GM08714 (cell line): ENCODE results near the gene URB1.
"Not testable (repeated sequence)": the region's sequence is repeated elsewhere in the genome, so short reads cannot be mapped to it uniquely, and the experiment has no call there.

Source experiments
- H3K4me3 ChIP-seq: fragments of 200-500 bp; sonication (Bioruptor generic); 2 replicates; pipeline ENCODE4 v1.5.1; 2014; ENCODE audit warnings: mild to moderate bottlenecking, low read length, inconsistent platforms
- ZNF274 ChIP-seq: IDR thresholded peaks from 2 replicates; pipeline ENCODE4 v1.6.1; 2012; ENCODE audit warnings: mild to moderate bottlenecking, low read depth, low read length

URB1 gene, protein sequence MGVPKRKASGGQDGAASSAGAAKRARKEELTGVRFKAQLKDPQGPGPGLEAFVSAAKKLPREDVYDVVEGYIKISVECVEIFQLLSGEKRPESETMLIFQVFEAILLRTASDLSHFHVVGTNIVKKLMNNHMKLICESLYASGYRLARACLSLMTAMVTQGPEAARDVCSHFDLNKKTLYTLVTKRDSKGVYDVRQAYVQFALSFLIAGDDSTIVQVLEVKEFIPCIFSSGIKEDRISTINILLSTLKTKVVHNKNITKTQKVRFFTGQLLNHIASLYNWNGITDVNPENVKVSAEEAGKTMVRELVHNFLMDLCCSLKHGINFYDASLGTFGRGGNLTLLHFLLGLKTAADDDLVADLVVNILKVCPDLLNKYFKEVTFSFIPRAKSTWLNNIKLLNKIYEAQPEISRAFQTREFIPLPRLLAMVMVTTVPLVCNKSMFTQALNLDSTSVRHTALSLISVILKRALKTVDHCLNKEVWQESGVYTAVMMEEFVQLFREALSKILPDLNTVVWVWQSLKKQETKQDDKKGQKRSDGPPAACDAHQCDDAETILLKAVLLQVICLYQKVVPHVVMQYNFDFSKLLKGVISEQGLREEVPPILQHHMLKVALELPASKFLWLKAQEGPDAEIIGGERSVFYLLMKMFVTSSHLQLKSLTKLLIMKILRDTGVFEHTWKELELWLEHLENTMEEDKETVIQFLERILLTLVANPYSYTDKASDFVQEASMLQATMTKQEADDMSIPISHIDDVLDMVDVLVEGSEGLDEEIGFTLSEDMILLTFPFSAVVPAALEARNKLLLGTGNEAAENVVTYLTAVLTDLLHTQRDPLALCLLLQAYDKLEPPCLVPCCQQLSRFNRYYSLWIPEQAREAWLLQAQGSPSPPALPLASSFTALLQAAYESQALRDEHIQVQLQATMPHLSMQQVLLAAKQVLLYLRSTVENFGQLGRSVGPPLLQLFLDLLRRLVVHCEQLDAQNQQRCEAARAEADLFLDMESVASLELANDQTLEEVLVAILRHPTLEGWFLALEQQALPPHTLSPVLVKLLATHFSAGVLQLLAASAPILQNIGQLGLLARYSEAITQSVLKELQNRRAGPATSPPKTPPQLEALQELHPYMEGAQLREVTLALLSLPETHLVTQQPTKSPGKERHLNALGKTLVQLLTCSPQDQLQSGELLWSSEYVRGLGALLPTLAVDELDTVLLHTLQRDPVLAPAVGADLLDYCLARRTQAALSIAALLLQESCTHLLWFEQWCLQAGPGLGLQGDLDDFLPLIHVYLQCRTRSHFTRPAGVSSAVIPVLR (N-terminal part only)

GRCh38 chr21:32392880-32393676 is at the start of gene URB1:
URB1 (minus strand) TSS chr21:32393012; CDS start chr21:32392910, 102 bp downstream.
- TF ChIP-seq ZNF274: no peak
- peak within 1 kb of the TSS; percentile 98 for H3K4me3 ChIP-seq

DNA sequence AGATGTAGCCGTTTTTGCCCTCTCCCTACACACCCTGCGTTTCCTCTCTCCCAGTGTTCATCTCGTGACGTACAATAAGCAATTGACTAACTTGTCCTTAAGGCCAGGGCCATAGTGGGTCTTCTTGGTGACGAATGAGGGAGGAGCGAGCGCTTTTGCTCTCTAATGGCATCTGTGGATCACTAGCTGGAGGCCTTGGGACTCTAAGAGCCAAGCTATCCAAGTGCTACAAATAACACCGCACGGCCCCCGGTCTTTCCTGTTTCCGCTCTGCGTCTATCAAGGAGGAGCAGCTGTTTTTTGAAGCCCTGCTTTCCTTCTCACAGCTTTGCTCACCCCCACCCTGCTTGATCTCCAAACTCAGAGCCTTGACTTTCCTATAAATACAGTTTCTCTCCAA is 44.9 kb upstream of the URB1 start:
- TF ChIP-seq ZNF274: no peak
- H3K4me3 ChIP-seq: no peak overlapping the region

DNA sequence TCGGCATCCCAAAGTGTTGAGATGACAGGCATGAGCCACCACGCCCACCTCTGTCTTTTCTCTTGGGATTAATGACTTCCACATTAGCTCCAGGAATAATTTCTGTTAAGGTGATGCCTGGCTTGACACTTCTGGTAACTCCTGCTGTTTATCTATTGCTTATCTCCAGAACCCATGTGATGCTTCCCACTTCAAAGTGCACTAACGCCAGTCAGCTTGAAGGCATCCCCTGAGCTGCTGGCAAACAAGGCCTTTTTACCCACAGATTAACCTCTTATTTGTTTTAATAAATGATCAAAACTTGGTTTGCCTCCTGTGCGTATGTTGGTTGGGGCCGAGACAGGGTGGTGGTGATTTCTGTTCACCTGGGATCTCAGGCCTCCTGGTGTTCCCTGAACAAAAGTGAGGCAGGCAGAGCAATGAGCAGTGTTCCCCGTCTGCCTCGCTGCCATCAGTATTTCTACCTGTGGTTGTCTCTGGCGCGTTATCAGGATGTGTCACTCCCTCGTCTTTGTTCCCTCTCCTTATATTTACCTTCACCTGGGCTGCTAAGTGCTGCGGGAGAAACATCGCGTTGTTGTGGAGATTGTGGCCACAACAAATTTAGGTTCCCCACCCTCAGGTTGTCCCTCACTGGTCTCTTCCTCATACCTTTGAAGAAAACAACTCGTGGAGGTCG is 40.3 kb upstream of the URB1 start:
- not testable (repeated sequence) for H3K4me3 ChIP-seq

DNA sequence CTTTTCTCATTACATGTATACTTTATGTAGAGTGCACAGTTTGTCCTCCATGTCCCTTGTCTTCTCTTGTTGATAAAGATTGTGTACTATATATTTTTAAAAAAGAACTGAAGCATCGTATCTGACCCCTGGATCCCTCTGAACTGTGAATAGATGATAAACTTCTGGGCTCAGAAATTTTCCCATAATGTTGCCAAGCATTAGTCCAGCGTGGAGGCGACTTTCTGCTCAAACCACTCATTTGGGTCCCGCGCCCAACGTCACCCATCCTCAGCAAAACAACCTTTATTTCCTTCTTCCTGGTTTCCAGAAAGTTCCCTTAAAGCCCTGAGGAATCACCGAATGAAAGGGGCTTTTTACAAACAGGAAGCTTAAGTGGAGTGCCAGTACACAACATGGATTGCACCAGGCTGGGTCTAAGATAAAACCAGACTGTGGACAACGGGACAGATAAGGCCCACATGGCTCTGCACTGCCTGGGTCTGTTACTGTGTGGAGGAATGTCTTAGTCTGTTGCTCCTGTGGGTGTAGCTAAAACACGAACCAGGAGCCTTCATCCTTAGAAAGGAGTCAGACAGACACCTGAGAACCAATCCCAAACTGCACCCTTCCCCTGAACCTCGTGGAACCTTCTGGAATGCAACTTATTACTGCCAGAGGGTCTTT is 35.3 kb upstream of the URB1 start:
- TF ChIP-seq ZNF274: no peak
- H3K4me3 ChIP-seq: no peak overlapping the region

GRCh38 chr21:32426592-32427051 is 33.8 kb upstream of the URB1 start:
- H3K4me3 ChIP-seq: no peak overlapping the region
- TF ChIP-seq ZNF274: no peak

GRCh38 chr21:32426066-32426465 is 33.3 kb upstream of the URB1 start:
- H3K4me3 ChIP-seq: no peak overlapping the region
- TF ChIP-seq ZNF274: no peak

GRCh38 chr21:32425628-32426027 is 32.8 kb upstream of the URB1 start:
- no peak overlapping the region for H3K4me3 ChIP-seq
- no peak for TF ChIP-seq ZNF274

GRCh38 chr21:32424674-32425073 is 31.9 kb upstream of the URB1 start:
- no peak for TF ChIP-seq ZNF274
- H3K4me3 ChIP-seq: no peak overlapping the region

- no peak for TF ChIP-seq ZNF274
- no peak overlapping the region for H3K4me3 ChIP-seq
These were observed 31.4 kb upstream of the URB1 start for GRCh38 chr21:32424191-32424535.

DNA sequence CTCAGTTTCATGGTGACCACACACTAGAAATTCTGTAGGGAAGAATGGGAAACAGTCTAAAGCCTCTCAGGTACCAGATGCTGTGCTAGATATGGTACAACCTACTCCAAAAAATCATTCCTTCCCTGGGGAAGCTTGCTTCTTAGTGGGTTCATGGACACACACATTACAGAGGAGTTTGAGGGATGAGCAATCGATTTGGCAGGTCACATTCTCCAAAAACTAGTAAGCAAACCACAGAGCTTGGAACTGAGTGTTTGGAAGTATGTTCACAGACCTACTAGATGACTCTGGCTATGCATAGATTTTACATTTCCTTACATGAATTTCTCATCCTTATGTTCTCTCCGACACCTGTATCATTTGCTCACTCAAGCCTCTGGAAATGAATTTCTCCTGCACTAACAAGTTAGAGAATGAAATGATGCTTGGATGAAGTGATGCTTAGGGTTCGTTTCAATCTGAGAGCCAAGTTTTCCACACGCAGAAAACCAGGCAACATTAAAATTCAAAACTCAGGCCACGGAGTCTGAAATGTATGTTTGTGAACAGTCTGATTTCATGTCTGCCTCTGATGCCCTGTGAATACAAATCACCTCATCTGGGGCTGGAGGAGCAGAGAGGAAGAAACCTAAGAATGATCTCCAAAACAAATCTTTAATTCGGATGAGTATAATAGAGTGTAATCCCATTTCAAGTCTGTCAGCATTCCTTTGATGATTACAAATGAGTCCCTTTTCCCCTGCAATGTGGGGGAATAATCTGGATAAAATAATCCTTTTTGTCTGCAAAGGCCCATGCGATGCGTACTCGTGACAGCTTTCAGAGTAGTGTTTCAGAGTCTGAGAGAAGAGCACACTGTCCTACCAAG is 30.7 kb upstream of the URB1 start:
- TF ChIP-seq ZNF274: no peak
- H3K4me3 ChIP-seq: no peak overlapping the region

- TF ChIP-seq ZNF274: no peak
These were observed 29.3 kb upstream of the URB1 start for GRCh38 chr21:32422064-32422463.

GRCh38 chr21:32418146-32418545 is 25.3 kb upstream of the URB1 start:
- no peak overlapping the region for H3K4me3 ChIP-seq
- no peak for TF ChIP-seq ZNF274

More at GRCh38 chr21:32422064-32422463, 29.3 kb upstream of the URB1 start:
- H3K4me3 ChIP-seq: no peak overlapping the region
